HG03103 (cell line): Measurements from ENCODE around the gene JMJD1C.
"Not testable (repeated sequence)": the region's sequence is repeated elsewhere in the genome, so short reads cannot be mapped to it uniquely, and the experiment has no call there.

Experiments
- ATAC-seq: cut with Tn5 transposase; IDR thresholded peaks from one replicate; pipeline ENCODE4 v1.9.1; 2021; ENCODE audit warnings: low read depth; ENCODE audit not compliant: unreplicated experiment

Gene JMJD1C

DNA sequence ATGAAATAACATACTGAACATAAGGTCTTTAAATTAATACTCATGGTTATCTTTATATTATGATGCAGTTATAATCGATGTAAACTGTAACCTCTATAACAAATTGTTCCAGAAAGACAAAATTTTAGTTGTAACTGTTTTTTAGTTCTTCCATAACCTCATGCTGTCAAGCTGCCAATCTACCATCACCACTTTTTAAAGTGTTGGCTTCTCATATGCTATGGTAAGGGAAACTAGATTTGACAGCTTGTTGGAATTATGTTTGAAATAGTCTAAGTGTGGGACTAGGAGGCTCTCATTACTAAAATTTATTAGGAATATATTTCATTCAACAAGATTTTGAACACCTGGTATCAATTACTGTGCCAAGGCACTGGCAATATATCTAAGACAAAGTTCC lies 227.3 kb downstream of the JMJD1C start:
- ATAC-seq = no peak

DNA sequence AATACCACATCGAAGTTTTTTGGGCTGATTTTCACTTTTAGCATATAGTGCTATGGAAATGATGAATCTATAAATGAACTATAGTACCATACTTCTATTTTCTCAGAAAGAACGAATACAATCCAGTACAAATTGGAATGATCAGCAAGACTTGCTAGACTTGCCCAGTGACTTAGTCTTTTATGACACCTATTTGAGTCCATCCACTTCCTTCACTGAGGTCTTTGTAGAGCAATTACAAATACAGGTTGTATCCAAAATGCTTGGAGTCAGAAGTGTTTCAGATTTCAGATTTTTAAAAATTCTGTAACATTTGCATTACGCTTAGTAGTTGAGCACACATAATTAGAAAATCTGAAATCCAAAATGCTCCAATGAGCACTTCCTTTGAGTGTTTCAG lies 228.4 kb downstream of the JMJD1C start:
- no peak for ATAC-seq

DNA sequence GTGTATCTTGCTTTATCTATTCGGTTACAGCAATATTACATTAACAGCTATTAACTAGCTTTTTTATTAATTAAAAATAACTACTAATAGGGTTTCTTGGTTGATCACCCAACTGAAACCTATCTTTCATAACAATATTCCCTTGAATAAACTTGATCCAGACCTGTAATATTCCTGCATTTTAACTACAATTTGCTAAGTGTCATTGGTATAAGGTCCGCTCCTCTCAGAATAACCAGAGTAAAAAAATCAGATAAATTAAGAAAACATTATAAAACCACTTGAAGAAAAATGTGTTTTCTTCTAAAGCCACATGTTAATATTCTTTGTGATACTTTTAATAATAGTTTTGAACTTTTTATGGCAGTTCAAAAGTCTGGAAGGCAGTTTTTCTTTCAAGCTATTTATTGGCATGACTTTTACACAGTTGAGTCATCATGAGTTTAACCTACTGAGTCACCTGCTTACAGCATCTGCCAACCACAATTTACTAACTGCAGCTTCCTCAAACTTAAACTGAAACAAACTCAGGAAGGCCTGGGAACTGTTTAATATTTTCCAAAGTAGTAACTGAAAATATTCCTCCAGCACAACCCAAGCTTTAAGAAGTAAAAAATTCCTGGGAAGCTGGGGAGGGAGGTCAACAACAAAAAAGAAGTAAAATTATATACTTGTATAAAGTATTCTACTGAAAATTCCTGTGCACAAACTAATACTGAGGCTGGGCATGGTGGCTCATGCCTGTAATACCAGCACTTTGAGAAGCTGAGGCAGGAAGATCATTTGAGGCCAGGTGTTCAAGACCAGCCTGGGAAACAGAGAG lies 229.5 kb downstream of the JMJD1C start:
- peak; percentile 89 for ATAC-seq

DNA sequence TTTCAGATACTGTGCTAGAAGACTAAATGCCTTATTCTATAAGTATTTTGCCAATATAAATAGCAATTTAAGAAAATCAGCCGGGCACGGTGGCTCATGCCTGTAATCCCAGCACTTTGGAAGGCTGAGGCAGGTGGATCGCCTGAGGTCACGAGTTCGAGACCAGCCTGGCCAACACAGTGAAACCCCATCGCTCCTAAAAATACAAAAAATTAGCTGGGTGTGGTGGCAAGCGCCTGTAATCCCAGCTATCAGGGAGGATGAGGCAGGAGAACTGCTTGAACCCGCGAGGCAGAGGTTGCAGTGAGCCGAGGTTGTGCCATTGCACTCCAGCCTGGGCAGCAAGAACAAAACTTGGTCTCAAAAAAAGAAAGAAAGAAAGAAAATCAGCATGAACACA lies 230.6 kb downstream of the JMJD1C start:
- ATAC-seq = not testable (repeated sequence)

DNA sequence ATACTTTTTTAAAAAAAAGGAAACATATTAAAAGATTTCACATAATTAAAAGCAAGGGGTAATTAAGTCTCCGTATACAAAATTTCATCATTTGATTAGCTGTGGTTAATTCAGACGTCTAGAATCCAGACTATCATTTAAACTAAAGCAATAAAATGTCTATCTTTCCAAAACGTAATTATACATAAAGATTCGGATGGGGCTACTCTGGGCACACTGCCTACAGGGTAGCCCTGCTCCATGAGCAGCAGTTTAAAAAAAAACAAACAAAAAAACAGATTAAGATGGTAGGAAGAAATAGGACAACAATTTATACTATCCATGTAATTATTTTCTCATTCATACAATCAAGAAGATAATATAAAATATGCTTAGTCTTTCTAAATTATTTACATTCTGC lies 236.6 kb downstream of the JMJD1C start:
- ATAC-seq = no peak

DNA sequence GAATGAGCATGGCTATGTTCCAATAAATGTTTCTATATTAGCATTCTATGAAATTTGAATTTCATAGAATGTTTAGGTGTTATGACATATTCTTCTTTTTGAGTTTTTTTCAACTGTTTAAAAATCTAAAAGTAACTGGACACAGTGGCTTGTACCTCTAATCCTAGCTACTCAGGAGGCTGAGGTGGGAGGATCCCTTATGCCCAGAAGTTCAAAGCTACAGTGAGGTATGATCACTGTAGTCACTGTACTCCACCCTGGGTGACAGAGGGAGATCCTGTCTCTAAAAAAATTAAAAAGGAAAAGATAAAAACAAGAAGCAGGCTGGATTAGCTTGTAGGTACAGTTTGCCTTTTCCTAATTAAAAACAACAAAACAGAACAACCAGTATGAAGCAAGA lies 237.5 kb downstream of the JMJD1C start:
- ATAC-seq = no peak

GRCh38 chr10:63227207-63227895 lies 238.4 kb downstream of the JMJD1C start:
- ATAC-seq = peak; percentile 51

GRCh38 chr10:63224241-63224640 lies 241.5 kb downstream of the JMJD1C start:
- no peak for ATAC-seq

DNA sequence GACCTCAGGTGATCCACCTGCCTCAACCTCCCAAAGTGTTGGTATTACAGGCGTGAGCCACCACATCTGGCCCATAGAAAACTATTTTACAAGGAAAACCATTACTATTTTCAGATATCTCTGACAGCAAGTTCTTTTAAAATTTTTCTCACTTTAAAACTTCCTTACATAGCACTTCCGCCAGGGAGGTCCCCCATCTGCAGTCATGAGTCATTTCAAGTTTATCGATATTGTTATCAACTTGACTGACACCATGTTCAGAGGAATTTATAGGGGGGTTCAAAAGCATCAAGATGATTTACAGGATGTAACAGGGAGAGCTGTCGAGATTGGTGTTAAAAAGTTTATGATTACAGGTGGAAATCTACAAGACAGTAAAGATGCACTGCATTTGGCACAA lies 243.8 kb downstream of the JMJD1C start:
- no peak for ATAC-seq

DNA sequence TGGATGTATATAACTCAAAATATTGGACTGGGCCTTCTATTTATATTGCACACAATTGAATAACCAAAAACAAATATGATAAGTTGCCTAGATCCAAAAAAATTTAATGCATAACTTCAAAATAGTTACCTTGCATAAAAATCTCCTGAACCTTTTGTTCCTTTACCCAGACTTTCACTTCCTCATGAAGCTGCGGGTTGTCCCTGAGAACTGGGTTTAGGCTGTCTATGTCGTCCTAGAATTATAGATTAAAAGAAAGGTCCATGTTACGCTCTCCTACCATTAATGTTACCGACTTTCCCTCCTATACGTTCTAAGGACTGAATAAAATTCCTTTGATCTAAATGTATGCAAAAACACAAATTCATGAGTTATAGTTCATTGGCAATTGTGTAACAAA lies 246.0 kb downstream of the JMJD1C start:
- no peak for ATAC-seq

- ATAC-seq = no peak
Measured at GRCh38 chr10:63217120-63217605, 248.6 kb downstream of the JMJD1C start.

- no peak for ATAC-seq
Measured at GRCh38 chr10:63214571-63214970, 251.2 kb downstream of the JMJD1C start.

- ATAC-seq = no peak
Measured at GRCh38 chr10:63213489-63213888, 252.3 kb downstream of the JMJD1C start.

- no peak for ATAC-seq
Measured at GRCh38 chr10:63210611-63211196, 255.1 kb downstream of the JMJD1C start.

- no peak for ATAC-seq
Measured at GRCh38 chr10:63209705-63210104, 256.1 kb downstream of the JMJD1C start.

DNA sequence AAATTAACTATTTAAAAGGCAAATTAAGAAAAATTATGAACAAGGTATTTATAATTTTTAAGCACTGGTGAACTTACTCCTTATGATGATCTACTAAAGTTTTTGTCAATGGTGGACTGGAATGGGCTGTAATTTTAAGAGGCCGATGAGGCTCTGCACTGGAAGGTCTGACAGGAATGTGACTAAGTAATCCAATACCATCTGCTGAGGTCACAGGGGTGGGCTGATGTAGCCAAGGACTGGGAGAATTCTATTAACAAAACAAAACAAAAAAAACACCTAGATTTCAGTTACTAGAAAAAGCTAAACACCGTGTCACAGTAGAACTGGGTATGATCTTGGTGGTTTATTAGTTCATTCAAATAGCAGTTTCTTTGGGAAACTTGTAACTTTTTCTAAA lies 256.8 kb downstream of the JMJD1C start:
- no peak for ATAC-seq

DNA sequence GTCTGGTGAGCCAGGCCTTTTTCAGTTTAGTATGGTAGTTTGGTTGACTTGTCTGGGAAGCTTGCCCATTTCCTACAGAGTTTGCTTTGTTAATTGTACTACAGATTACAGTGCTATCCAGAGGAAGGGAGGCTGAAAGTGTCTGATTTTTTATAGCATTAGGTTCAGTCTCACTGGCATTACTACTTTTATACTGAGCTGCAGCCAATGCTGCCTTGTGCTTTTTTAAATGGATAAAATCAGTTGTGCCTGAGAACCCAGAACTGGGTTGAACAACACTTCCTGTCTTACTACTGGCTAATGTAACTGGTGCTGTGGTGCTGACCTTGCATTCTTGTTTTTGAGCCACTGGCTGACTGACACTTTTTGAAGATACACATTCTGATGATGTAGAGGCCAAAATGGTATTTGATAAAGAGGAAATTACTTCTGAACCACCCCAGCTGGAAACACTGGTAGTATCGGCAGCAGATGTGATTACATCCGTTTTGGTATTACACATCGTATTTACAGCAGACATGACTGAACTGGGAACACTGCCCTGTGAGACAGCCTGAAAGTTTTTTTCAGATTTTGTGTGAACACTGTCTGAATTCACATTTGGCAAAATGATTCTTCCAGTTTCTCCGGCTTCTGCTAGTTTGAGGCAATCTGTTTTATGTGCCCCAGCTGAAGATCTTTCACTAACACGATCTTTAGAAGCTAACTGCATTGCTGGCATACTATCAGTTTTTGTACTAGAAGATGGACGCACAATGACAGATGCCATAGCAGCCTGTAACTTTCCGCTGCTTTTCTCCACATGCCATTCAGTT lies 258.6 kb downstream of the JMJD1C start:
- ATAC-seq = peak; percentile 48

- no peak for ATAC-seq
Measured at GRCh38 chr10:63206576-63206975, 259.2 kb downstream of the JMJD1C start.

DNA sequence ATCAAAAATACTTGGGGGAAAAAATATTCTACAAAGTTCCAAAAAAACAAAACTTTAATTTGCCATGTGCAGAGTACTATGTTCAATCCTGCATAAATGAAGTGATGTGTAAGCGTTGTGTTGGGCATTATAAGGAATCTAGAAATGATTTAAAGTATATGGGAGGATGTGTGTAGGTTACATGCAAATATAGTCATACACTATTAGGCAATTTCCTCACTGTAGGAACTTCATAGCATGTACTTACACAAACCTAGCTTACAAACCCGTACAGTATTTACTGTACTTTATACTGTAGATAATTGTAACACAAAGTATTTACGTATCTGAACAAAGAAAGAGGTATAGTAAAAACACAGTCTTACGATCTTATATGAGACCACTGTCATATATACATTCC lies 260.4 kb downstream of the JMJD1C start:
- no peak for ATAC-seq

GRCh38 chr10:63204667-63205391 lies 260.9 kb downstream of the JMJD1C start:
- no peak for ATAC-seq
